Head of caudate nucleus (tissue), 42 donors: Measurements from ENCODE around the gene TBXAS1.

ENCODE experiments used
- DNase-seq, 42 donors: peaks; one replicate each; pipeline versions ENCODE4 v3.0.0 to v3.0.0-alpha.2; 2020 to 2021; ENCODE audit warnings: mixed read lengths in 7 of 42
- intact Hi-C: fragments of 100-400 bp; cut with DNase I; formaldehyde crosslinking; loops from one replicate; pipeline ENCODE4 v1.15.0; 2022

TBXAS1 gene

DNA sequence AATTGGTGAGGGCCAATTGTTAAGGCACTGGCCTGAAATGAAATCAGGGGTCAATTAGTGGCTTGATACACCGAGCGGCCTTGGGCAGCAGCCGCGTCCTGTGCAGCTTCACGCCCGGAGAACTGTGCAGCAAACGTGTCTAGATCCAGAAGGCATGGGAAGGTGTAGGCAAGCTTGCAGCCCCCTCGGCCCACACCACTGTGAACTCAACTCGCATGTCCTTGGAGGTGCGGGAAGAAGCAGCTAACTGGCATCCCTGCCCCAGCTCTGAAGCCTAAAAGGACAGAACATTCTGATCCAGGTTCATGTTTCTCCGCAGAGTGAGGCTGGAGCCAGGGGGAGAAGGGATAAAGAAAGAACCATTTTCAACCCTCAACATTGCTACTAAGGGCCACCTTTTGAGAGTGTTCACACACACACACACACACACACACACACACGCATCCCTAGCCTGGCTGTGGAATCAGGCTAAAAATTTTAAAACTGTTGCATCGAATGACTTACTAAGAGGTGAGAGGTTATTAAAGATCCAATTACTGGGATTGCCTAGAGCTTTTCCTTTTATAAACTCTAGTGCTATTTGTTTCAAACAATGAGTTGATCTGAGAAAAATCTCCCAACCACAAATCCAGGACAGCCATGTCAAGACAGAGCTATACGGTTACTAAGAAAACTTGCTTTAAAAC, 129.7 kb downstream of the TBXAS1 start:
- DNase-seq: no peak
- intact Hi-C loops: no loop called here

DNA sequence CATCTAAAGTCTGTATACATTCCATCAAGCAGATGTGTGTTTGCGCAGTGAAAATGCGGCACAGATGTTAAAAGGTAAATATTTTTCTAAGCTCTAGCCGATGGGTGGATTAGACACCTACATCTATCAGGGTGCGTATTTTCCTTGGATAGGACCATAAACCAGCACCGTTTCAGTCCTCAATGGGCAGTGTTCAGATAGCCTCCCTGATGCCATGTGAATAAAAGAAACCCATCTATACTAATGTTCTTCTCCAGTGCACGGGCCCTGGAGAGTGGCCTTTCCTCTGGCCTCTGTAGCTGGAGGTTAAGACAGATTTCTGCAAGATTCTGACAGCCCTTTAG, 130.2 kb downstream of the TBXAS1 start:
- DNase-seq: no peak
- intact Hi-C loops: no loop called here

DNA sequence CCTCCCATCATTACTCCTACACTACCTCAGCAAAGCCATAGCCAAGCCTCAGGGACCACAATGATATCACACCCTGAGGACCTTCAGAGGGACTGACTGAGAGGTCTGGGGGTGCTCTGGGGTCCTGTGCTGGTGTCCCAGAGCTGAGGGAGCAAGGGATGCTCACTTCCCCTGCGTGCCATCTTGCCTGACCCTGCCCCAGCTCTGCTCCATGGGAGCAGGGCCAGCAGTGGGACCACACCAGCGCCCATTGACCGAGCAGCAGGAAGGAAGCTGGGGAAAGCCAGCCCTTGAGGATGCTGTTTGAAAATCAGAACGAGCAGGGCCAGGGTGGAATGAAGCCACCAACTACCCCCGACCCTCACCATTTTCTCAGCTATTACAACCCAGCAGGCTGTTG, 130.7 kb downstream of the TBXAS1 start:
- intact Hi-C loops: no loop called here
- no peak for DNase-seq

DNA sequence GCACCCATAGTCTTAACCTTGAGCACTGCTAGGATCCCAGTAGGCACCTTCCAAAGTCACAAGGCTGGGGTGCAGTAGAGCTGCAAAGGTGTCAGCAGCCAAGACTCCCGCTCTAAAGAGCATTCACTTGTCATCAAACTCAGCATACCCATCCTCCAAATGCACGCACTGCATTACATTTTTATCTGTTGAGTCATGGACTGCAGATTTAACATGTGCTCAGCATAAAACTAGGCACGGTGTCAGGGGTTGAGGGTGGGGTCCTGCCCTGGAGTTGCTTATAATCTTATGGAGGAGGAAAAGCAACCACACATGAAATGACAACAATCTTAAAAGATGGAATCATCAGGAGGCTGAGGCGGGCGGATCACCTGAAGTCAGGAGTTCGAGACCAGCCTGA, 131.1 kb downstream of the TBXAS1 start:
- DNase-seq: no peak

DNA sequence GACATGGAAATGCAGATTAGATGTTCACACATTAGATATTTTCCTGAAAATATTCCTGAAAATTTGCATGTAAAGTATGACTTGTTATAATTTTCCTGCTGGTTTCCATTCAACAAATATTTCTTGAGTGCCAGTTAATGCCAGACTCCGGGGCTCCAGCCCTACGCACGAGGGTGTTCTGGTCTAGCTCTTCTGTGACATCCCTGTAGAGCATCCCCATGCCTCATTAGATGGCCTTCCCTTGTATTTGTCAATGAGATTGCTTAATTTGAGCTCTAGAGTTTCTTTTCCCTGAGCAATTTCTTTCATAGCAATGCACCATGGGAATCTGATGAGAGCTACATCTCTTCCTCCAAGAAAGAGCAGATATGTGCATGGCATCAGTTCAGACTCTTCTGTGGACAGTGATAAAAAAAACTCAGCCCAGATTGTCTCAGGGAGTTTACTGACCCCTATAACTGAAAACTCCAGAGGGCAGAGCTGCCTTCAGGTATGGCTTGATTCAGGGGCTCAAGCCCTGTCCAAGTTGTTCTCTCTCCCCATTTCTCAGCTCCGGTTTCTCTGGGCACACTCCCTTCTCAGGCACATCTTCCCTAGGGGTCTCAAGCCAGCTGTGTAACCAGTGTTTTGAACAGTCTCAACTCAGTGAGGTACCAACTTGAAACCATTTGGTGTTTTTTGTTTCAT, 137.0 kb downstream of the TBXAS1 start:
- intact Hi-C loops: no loop called here
- no peak for DNase-seq

More for the DNA sequence above, 131.1 kb downstream of the TBXAS1 start:
- intact Hi-C loops: no loop called here

DNA sequence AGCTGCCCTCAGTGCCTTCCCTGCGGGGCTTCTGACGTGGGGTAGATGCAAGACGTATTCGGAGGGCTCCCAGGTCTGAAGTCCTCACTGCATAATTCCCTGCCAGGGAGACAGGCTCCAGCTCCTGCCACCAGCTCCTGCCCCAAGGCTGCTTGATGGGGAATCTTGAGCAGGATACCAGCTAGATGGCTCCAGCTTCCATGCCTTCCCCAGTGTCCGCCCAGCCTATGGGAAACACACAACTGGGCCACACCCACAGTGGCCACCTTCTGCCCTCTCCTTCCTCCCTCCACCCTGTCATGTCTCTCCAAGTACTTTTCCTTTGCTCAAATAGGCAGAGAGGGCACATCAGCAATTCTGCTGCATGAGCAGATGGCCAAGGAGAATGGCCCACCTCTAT, 137.9 kb downstream of the TBXAS1 start:
- intact Hi-C loops: no loop called here
- DNase-seq: no peak

DNA sequence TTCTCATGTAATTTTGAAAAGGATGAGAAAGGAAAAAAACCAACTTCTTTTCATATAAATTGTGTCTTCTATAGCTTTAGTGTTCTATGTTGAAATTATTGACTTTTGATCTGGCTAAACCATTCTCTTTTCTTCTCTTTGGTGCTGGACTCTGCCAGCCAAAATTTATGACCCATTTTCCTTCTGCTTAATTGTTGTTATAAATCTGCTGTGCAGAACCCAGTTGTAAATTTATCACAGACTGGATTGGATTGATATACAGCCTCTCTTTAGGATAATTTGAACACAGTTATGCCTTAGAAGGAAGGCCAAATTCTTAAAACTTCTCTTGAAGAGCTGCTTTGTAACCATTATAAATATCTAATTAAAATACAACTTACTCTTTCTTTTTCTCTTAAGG, 139.9 kb downstream of the TBXAS1 start:
- no peak for DNase-seq
- intact Hi-C loops: no loop called here

DNA sequence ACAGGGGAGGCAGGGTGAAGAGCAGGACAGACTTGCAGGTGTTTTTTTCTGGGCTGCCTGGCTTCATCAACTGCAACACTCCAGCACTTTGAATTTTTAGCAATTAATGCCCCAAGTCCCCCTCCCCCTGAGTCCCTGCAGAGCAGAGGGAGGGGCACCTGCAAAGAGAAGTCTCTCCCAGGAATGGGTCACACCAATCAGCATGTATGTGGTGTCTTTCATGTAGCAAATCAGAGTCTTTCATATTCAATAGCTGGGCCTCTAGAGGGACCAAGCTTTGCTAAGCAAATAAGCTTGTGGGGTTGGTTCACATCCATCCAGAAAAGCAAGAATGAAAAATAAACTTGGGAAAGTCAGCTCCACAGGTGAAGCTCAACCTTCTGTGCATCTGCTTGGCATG, 143.0 kb downstream of the TBXAS1 start:
- intact Hi-C loops: no loop called here
- no peak for DNase-seq

DNA sequence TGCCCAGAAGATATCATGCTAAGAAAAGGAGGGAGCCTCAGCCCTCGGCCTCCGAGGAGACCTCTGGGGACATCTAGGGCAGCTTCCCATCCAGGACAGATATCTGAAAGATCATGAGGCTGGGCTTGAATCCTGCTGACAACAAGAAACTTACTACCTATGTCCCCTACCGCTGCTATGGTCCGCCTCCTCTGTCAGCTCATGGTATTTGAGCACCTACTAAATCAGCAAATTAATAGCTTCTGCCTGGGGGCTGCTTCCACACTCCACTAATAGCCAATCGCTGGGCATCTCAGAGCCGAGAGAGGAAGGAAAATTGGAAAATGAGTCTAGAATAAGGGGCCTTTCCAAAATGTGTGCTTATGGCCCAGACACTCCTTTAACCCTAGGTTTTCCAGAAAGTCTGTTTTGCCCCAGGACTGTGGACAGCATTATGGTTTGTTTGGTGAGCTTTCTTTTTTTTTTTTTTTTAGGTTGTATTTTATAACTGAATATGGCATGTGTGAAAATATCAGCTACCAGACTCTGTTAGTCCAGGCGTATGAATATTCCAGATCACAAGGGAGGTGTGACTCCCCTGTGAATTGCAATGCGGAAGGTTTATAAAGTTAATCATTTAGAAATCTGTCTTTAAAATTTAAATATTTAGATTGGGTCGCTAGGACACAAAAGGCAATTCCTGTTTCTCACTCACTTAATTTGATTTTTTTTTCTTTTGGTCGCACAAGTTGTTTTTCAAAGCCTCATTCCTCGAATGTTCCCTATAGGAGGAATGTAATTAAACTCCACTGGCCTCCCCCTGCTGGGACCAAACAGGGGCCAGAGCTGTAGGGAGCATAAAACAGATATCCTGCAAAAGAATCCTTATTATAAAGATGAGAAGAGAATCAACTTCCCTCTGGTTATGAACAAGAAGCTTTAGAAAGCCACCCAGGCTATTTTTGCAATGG, 144.3 kb downstream of the TBXAS1 start:
- intact Hi-C loops: no loop called here

DNA sequence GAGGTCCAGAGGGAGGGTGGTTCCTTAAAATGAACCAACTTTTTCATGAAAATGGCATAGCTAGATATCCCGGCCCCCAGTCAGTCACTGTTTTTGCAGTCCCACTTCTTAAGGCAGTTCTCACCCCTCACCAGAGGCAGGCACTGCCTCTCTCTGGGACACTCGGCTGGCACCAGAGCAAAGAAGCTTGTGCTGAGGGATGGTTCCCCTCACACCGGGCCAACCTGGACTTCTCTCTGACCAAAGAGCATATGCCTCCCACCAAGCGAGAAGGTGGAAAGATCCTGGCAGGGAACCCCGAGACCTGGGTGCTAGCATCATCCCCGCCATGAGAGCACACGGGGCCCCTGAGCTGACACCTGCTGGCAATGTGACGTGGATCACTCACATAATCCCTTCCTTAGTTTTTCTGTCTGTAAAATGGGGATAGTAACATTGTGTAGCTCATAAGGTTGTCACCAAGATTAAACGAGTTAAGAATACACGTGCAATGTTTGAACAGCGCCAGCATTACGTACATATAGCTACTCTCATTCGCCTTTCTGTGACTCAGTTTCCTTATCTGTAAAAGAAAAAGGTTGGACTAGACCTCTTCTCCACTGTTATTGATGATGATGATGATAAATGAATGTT, 145.2 kb downstream of the TBXAS1 start:
- intact Hi-C loops: no loop called here
- no peak for DNase-seq

More for the DNA sequence above, 144.3 kb downstream of the TBXAS1 start:
- peak in 1 of 42 donors; percentile 16 for DNase-seq

DNA sequence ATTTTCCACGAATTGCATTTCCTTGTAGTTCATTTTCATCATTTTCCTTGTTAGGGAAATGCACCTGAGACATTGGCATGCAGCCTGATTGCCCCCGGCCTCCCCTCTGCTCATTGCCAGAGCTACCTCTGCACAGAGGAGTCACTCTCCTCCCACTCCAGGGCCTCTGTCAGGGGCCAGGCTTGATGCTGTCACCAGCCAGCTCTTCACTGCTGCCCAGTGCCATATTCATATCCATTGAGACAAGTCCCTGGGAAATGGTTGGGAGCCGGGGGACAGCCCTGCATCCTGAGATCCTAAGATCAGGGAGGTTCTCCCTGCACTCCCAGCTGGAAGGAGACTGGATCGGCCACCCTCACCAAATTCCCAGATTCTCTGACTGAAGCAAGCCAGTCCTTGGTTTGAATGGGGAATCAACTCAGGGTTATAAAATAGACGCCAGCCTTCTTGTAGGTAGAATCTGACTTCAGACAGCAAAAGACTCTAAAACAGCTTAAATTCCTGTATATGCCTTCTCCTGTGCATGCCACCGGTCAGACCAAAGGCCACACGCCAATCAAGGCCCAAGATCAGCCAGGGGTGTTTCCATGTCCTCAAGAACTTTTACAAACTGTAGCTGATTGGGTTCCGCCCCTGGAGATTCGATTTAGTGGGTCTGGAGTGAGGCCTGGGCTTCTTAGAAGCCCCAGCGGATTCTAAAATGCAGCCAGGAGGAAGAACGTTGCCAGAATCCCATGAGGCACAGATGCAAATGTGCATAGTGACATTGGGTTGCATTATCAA, 147.2 kb downstream of the TBXAS1 start:
- no peak for DNase-seq
- intact Hi-C loops: no loop called here

DNA sequence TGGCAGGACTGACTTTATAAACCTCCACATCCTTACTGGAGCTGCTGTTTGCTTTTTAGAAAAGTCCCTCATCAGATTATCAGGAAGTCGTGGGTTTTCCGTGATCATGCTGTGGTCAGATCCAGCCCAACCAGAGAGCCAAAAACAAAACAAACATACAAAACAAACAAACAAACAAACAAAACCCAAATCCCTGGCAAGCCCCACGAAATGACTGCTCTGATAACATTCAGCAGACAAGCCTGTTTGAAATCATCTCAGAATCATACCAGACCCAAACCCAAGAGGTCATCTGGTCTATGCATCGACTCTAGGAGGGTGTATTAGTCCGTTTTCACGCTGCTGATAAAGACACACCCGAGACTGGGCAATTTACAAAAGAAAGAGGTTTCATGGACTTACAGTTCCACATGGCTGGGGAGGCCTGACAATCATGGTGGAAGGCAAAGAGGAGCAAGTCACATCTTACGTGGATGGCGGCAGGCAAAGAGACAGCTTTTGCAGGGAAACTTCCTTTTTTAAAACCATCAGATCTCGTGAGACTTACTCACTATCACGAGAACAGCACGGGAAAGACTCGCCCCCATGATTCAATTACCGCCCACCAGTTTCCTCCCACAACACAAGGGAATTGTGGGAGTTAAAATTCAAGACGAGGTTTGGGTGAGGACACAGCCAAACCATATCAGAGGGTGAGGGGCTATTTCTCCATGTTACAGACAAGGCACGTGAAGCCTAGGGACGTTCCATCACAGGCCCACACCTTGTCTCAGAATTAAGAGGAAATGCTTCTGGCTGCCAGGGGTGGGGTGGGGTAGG, 148.0 kb downstream of the TBXAS1 start:
- intact Hi-C loops: no loop called here
- no peak for DNase-seq

DNA sequence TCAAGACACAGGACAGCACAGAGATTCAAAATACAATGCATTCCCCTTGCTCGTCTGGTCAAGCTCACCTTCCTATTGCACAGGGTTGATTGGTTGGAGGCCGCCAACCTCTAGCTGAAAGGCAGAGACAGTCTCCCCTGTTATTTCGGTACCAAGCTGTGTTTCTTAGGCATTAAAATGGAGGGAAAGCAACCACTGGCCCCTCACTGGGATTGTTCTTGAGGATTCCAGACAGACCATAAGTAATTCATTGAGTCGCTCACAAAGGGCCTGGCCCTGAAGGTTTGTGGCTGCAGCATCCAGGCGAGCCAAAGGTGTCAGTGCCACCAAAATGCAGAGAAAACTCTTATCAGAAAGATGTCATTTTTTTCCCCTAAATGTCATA, 152.4 kb downstream of the TBXAS1 start:
- DNase-seq: no peak
- intact Hi-C loops: no loop called here

DNA sequence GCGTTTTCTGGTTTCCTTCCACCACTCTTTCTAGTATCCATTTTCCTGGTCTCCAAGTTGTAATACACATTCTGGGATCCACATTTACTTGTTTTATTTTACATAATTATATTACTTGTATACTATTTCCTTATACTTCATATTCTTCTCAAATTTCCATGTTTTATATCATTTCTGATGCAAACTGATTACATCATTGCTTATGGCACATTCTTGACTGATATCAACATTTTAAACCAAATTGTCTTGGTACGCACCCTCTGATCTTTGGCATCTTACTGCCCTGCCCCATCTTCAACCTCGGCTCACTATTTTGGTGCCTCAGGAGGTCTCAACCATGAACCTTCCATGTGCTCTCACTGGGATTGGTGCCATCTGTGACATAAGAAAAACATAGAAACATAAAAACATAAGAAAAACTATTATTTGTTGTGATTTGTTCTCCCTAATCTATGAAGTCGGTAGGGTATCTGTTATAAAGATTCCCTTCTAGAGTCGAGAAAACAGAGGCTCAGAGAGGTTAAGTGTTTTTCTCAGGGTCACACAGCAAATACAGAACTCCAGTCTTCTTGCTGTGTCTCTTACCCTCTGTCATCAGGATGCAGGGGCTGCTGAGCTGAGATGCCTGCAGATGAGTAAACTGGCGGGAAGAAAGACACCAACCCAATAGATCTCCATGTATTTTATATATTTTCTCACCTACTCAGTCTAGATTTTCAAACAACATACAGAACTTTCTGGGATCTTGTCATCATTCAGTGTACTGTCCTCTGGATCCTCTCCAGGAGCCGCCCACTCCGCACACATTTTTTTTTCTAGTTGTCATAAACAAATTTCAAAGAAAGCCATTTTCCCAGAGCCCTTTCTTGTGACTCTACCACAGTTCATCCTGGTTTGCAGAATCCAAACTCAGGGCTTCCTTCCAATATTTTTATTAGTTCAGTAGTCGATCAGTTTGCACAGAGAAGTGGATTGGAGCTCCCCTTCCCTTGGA, 154.2 kb downstream of the TBXAS1 start:
- intact Hi-C loops: no loop called here

DNA sequence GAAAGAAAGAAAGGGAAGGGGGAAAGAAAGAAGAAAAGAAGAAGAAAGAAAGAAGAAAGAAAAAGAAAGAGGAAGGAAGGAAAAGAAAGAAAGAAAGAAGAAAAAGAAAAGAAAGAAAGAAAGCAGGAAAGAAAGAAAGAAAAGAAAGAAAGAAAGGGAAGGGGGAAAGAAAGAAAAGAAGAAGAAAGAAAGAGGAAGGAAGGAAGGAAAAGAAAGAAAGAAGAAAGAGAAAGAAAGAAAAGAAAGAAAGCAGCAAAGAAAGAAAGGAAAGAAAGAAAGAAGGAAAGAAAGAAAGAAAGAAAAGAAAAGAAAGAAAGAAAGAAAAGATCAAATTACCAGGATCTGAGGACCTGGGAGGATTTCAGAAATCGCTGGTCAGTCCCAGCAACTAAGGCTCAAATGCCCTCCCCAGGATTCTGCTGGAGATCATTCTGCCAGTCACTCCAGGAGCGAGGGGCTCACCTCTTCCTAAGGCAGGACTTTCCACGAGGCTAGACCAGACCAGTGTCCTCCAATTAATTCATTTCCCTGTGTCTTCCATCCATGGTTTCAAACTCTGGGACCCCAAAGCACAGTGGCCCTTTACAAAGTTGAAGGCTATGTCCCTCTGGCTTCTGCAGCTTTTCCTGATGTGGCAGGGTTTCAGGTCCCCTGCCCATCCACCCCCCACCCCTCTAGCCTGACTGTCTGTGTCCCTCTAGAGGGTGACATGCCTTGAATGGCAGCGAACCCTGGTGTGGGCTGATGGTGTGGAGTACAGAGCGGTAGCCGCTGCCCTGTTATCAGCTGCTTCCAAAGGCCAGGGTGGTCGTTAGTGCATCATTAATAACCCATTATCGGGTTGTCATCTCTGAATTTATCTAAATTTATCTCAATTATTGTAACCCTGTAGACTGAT, 155.8 kb downstream of the TBXAS1 start:
- intact Hi-C loops: no loop called here
- no peak for DNase-seq

More for the DNA sequence above, 154.2 kb downstream of the TBXAS1 start:
- DNase-seq: no peak

DNA sequence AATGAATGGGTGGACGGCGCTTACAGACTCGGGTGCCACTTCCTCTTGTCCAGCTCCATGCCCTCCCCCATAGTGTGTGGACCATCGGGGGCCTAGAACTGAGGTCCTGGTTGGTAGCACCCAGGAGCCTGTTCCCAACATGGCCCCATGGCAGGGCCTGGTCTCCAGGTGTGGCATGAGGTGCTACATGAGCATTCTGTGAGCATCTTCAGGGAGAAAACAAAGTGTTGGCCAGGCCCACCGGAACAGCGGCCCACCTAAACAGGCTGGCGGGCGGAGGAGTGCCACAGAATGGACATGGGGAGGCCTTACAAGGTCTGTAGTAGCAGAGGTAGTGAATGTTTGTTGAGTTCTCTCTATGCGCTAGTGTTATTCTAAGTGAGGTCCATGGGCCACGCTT, 156.7 kb downstream of the TBXAS1 start:
- intact Hi-C loops: no loop called here

More for the DNA sequence above, 156.7 kb downstream of the TBXAS1 start:
- no peak for DNase-seq
